Peyer's patch (tissue), 4 donors: Measurements from ENCODE around the gene USP17L10.
"Not testable (repeated sequence)": the region's sequence is repeated elsewhere in the genome, so short reads cannot be mapped to it uniquely, and the experiment has no call there.

Experiments
- CTCF ChIP-seq, 6 experiments: fragments of 450-650 bp in 4 of 6; fragments of 200-600 bp in 2 of 6; sonication (generic) in 1 of 6; IDR thresholded peaks; one replicate each; pipeline ENCODE4 v1.5.1; 2017 to 2019; ENCODE audit warnings: antibody characterized with exemption in 6 of 6, mild to moderate bottlenecking in 3 of 6, moderate library complexity in 1 of 6
- POLR2A ChIP-seq, 2 donors: fragments of 450-650 bp; IDR thresholded peaks; one replicate each; pipeline ENCODE4 v1.5.1; 2017; ENCODE audit warnings: antibody characterized with exemption in 2 of 2, mild to moderate bottlenecking in 2 of 2, moderate library complexity in 2 of 2

- TF ChIP-seq CTCF, POLR2A (IDR thresholded peaks at IDR 0.05): not testable (repeated sequence)
Observed at GRCh38 chr4:9243579-9243978, 33.1 kb downstream of the USP17L10 start, which contains the start of gene USP17L17.
